Kidney glomerular epithelial cell (primary cell): ENCODE results near the gene MAST4.

Experiments
- DNase-seq: peaks from one replicate; lab custom pipeline; 2025; lab: John Stamatoyannopoulos, UW

Gene MAST4

GRCh38 chr5:66842540-66842939 lies 246.3 kb downstream of the MAST4 start:
- no peak for DNase-seq

DNA sequence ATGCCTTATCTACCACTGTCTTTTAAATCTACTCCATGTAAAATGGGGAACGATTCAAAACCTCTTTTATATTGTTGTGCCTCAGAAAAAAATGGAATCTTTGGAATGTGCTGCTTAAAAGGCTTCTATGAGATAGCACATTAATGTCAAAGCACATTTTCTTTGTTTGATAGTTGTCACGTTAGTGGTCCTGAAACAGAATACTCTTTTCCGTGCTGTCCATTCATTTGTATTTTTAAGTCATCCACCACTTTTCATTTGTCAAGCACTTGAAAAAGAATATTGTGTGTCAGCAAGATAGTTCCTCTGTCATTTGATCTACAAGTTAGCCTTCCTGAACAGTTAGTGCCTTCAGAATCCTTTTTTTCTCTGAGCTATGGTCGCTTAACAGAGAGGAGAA lies 246.9 kb downstream of the MAST4 start:
- DNase-seq: no peak

GRCh38 chr5:66848749-66849641 lies 252.8 kb downstream of the MAST4 start:
- no peak for DNase-seq

GRCh38 chr5:66849803-66850202 lies 253.6 kb downstream of the MAST4 start:
- peak; percentile 74 for DNase-seq

GRCh38 chr5:66850354-66851075 lies 254.3 kb downstream of the MAST4 start:
- DNase-seq: no peak

- no peak for DNase-seq
Measured at GRCh38 chr5:66851306-66851705, 255.1 kb downstream of the MAST4 start.

DNA sequence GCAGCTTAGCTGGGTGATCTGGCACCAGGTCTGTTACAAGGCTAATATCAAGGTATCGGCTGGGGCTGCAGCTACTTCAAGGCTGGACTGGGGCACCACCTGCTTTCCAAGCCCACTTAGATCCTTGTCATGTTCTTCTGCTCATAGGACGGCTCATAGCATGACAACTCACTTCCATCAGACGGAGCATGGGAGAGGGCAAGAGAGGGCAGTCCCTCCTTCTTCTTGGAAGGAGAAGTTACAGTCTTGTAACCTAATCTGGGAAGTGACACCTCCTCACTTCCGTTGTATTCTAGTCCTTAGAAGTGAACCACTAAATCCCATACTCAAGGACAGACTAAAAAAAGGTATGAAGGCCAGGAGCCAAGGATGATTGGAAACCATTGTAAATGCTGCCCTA lies 258.2 kb downstream of the MAST4 start:
- DNase-seq: no peak

- DNase-seq: no peak
Measured at GRCh38 chr5:66856041-66856805, 260.0 kb downstream of the MAST4 start.

- no peak for DNase-seq
Measured at GRCh38 chr5:66859526-66859925, 263.3 kb downstream of the MAST4 start.

GRCh38 chr5:66860199-66860975 lies 264.2 kb downstream of the MAST4 start:
- DNase-seq: no peak

DNA sequence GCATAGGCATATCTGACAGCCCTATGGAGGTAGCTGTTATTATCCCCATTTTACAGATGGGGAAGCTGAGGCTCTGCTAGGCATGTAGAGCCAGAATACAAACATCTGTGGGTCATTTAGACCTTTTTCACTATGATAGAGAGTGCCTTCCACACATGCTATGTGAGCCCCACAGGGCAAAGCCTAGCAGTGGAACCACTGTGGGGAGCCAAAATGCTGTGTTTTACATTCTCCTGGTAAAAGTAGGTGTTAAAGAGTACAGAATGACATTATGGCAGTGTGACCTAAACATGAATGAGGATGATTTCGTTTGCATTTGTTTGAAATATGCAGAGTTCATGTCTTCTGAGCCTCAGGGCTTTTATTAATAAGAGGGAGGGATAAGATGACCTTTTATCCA lies 265.2 kb downstream of the MAST4 start:
- no peak for DNase-seq

- DNase-seq: no peak
Measured at GRCh38 chr5:66862020-66862419, 265.8 kb downstream of the MAST4 start.

DNA sequence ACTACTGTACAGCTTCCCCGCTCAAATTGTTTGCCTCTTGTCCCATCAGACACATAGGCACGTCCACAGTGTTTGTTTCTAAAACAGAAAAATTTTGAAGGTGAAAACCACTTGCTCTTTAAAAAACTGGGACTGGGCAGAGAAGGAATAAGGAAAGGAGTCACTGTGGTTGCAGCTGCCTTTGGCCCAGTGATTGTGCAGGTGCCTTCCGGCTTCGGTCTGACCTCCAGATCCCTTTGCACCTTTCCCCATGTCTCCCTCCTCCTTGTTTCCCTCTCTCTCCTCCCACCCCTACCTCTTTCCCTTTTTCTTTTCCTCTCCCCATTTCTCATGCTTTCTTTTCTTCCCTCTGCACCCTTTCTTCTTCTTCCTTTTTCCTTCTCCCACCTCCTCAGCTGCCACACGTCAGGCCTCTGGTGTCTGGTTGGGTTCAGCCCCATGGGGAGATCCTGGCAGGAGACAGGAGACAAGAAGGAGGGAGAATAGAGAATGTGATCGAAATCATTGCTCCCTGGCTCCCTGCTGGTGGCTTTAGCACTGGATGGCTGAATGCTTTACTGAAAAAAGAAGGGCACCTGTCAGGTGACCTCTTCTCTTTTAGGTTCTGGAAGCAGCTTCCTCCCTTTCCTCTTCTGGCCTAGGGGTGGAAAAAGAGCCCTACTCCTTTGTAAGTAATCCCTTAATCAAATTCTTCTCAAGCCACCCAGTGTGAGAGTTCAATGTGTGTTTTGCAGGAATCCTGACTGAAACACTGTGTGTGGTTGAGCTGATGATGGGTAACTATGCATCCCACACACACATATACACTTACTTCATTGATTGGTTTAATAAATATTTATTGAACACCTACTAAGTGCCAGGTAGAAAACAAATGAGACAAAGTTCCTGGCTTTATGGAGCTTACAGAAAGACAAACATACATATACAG lies 267.3 kb downstream of the MAST4 start:
- DNase-seq: no peak

DNA sequence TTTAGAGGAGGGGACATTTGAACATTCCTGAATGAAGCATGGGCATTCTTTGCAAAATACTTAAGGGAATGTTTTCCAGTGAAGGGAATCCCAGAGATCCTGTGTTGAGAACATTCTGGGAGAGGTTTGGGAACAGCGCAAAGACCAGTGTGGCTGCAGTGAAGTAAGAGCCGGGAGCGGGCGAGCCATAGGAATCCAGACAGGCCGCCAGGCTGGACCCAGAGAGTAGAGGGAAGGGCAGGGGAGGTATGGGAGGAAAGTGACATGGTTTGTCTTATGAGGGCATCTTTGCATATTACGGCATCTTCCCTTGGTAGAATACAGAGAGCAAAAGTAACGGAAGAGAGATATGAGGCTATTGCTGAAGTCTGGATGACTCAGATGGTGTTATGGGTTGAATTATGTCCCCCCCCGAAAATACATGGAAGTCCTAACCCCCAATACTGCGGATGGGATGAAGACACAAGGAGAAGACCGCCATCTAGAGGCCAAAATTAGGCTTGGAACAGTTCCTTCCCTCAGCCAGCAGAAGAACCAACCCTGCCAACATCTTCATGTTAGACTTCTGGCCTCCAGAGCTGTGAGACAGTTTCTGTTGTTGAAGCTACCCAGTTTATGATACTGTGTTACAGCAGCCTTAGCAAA lies 268.2 kb downstream of the MAST4 start:
- DNase-seq: peak; percentile 6

- no peak for DNase-seq
Measured at GRCh38 chr5:66867618-66868322, 271.6 kb downstream of the MAST4 start.

- no peak for DNase-seq
Measured at GRCh38 chr5:66869347-66869746, 273.2 kb downstream of the MAST4 start.

DNA sequence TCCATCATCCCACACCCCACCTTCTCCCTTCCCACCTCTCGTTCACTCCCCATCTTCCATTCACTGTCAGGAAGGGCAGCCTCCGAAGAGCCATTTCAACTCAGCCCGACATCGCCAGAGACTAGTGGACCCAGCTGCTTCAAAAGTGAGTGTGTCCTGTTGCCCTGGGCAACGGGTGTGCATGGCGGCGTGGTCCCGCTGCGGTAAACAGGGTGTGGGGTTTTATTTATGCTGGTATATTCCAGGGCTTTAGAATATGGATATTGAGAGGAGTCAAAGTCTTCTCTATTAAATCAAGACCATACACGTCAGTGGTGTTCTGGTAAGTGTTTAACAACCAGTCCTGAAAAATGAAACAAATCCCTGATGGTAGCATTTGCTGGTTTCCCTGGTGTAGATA lies 274.5 kb downstream of the MAST4 start:
- DNase-seq: no peak

GRCh38 chr5:66871651-66872050 lies 275.5 kb downstream of the MAST4 start:
- DNase-seq: no peak

GRCh38 chr5:66872736-66873331 lies 276.6 kb downstream of the MAST4 start:
- DNase-seq: no peak
